Loucy (cell line): ENCODE measurements around the gene TNS3.

Experiments
- H2AFZ ChIP-seq: fragments of 200-600 bp; sonication (generic); 2 replicates; pipeline ENCODE4 v1.6.0; 2016; ENCODE audit warnings: antibody characterized with exemption, mild to moderate bottlenecking, low read length, moderate library complexity
- H3F3A ChIP-seq: fragments of 200-600 bp; 2 replicates; pipeline ENCODE4 v1.6.0; 2016; ENCODE audit warnings: antibody characterized with exemption, low read depth, mild to moderate bottlenecking
- H3K27me3 ChIP-seq: fragments of 200-600 bp; sonication (generic); 2 replicates; pipeline ENCODE4 v1.6.1; 2014; ENCODE audit warnings: low read length, mild to moderate bottlenecking; ENCODE audit not compliant: insufficient read depth, poor library complexity, severe bottlenecking
- H3K36me3 ChIP-seq: fragments of 200-600 bp; sonication (generic); 2 replicates; pipeline ENCODE4 v1.6.1; 2016; ENCODE audit warnings: low read length; ENCODE audit not compliant: insufficient read depth
- H3K4me1 ChIP-seq: fragments of 200-600 bp; sonication (generic); 2 replicates; pipeline ENCODE4 v1.5.1; 2014; ENCODE audit warnings: low read length, mild to moderate bottlenecking; ENCODE audit not compliant: insufficient read depth, poor library complexity, severe bottlenecking
- H3K4me2 ChIP-seq: fragments of 200-600 bp; sonication (generic); 2 replicates; pipeline ENCODE4 v1.6.0; 2014; ENCODE audit warnings: antibody characterized with exemption, low read length, low read depth, mild to moderate bottlenecking; ENCODE audit not compliant: poor library complexity, severe bottlenecking
- H3K4me3 ChIP-seq: fragments of 200-600 bp; sonication (generic); 2 replicates; pipeline ENCODE4 v1.5.1; 2014; ENCODE audit warnings: low read length, mild to moderate bottlenecking, mixed read lengths; ENCODE audit not compliant: poor library complexity, severe bottlenecking
- H3K79me2 ChIP-seq: fragments of 200-600 bp; sonication (generic); 2 replicates; pipeline ENCODE4 v1.6.1; 2014; ENCODE audit warnings: low read length; ENCODE audit not compliant: insufficient read depth
- H3K9ac ChIP-seq: fragments of 200-600 bp; sonication (generic); 2 replicates; pipeline ENCODE4 v1.6.0; 2014; ENCODE audit warnings: mild to moderate bottlenecking, low read depth, low read length, moderate library complexity; ENCODE audit not compliant: poor library complexity, severe bottlenecking
- H3K9me2 ChIP-seq: fragments of 200-600 bp; sonication (generic); replicated peaks from 2 replicates; pipeline ENCODE4 v1.6.1; 2016; ENCODE audit warnings: low read depth, low read length, mixed read lengths
- H3K9me3 ChIP-seq: fragments of 200-600 bp; sonication (generic); 2 replicates; pipeline ENCODE4 v1.6.1; 2014; ENCODE audit warnings: mild to moderate bottlenecking, antibody characterized with exemption, low read length, low read depth; ENCODE audit not compliant: insufficient read depth
- H4K20me1 ChIP-seq: fragments of 200-600 bp; sonication (generic); 2 replicates; pipeline ENCODE4 v1.6.0; 2014; ENCODE audit warnings: antibody characterized with exemption, low read length, mild to moderate bottlenecking; ENCODE audit not compliant: insufficient read depth, poor library complexity, severe bottlenecking
- EZH2phosphoT487 ChIP-seq: fragments of 200-600 bp; IDR thresholded peaks from 2 replicates; pipeline ENCODE4 v1.6.1; 2018; ENCODE audit warnings: antibody characterized with exemption, mild to moderate bottlenecking, moderate library complexity, borderline replicate concordance
- TF ChIP-seq, protein P1 (sequence below): fragments of 200-600 bp; sonication (generic); conservative IDR thresholded peaks from 2 replicates; pipeline ENCODE4 v1.5.1; 2014; ENCODE audit warnings: mild to moderate bottlenecking, antibody characterized with exemption, low read length

TNS3 gene

GRCh38 chr7:47332681-47333553, 249.0 kb downstream of the TNS3 start:
- H3K36me3 ChIP-seq: no peaks in the 10 kb centered on the region
- no peak overlapping the region for H3K4me3 ChIP-seq
- no peak overlapping the region for H2AFZ ChIP-seq
- no peaks in the 10 kb centered on the region for H3K27me3 ChIP-seq
- H4K20me1 ChIP-seq: no peaks in the 10 kb centered on the region
- peaks cover 6% of the 10 kb centered on the region; the same call in 1 of the 2 replicates for H3K9me3 ChIP-seq
- H3K4me1 ChIP-seq: no peaks in the 10 kb centered on the region
- no peaks in the 10 kb centered on the region for H3K79me2 ChIP-seq
- TF ChIP-seq, protein P1, sequence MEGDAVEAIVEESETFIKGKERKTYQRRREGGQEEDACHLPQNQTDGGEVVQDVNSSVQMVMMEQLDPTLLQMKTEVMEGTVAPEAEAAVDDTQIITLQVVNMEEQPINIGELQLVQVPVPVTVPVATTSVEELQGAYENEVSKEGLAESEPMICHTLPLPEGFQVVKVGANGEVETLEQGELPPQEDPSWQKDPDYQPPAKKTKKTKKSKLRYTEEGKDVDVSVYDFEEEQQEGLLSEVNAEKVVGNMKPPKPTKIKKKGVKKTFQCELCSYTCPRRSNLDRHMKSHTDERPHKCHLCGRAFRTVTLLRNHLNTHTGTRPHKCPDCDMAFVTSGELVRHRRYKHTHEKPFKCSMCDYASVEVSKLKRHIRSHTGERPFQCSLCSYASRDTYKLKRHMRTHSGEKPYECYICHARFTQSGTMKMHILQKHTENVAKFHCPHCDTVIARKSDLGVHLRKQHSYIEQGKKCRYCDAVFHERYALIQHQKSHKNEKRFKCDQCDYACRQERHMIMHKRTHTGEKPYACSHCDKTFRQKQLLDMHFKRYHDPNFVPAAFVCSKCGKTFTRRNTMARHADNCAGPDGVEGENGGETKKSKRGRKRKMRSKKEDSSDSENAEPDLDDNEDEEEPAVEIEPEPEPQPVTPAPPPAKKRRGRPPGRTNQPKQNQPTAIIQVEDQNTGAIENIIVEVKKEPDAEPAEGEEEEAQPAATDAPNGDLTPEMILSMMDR: no peak
- TF ChIP-seq EZH2phosphoT487: no peak
- H3K4me2 ChIP-seq: no peak overlapping the region
- no peak overlapping the region for H3K9ac ChIP-seq
- H3K9me2 ChIP-seq: no peaks in the 10 kb centered on the region
- no peaks in the 10 kb centered on the region for H3F3A ChIP-seq

DNA sequence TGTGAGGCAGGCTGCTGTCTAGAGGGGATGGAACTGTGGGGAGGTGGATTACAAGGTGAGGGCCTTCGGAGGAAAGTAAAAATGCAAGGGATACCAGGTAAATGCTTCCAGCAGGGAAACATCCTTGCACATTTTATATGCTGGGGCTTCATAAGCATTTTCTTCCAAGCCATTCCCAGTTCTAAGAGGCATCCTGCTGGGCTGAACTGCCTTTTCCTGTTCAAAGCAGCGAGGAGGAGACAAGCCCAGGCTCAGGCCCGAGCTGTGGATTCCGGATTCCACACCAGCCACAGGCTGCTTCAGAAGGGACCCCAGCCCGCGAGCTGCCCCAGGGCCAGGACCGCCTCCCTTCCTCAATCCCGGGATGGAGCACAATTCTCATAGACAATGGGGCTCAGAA, 249.7 kb downstream of the TNS3 start:
- Histone ChIP-seq H3K9me2 (no peaks in the 10 kb centered on the region), H3K4me2 (no peak overlapping the region), H3K4me1 (no peaks in the 10 kb centered on the region), H3K79me2 (no peaks in the 10 kb centered on the region), H2AFZ (no peak overlapping the region), H3K36me3 (no peaks in the 10 kb centered on the region), H3K4me3 (no peak overlapping the region), H4K20me1 (no peaks in the 10 kb centered on the region), H3K9ac (no peak overlapping the region), H3K27me3 (no peaks in the 10 kb centered on the region), H3K9me3 (peaks cover 6% of the 10 kb centered on the region; the same call in 1 of the 2 replicates), H3F3A (no peaks in the 10 kb centered on the region)
- TF ChIP-seq, protein P1: no peak
- no peak for TF ChIP-seq EZH2phosphoT487

GRCh38 chr7:47331179-47331565, 250.7 kb downstream of the TNS3 start:
- Histone ChIP-seq H3K27me3 (no peaks in the 10 kb centered on the region), H4K20me1 (no peaks in the 10 kb centered on the region), H3K4me3 (no peak overlapping the region), H3K9me2 (no peaks in the 10 kb centered on the region), H3F3A (no peaks in the 10 kb centered on the region), H3K9ac (no peak overlapping the region), H3K9me3 (peaks cover 6% of the 10 kb centered on the region; the same call in 1 of the 2 replicates), H3K4me2 (no peak overlapping the region), H3K36me3 (no peaks in the 10 kb centered on the region), H3K4me1 (no peaks in the 10 kb centered on the region), H3K79me2 (no peaks in the 10 kb centered on the region), H2AFZ (no peak overlapping the region)
- TF ChIP-seq EZH2phosphoT487: no peak
- TF ChIP-seq, protein P1: no peak
